GM18511 (cell line): ENCODE data around the gene CNTN5.
"Not testable (repeated sequence)": the region's sequence is repeated elsewhere in the genome, so short reads cannot be mapped to it uniquely, and the experiment has no call there.

ENCODE experiments used
- ATAC-seq: cut with Tn5 transposase; IDR thresholded peaks from one replicate; pipeline ENCODE4 v1.9.1; 2021; ENCODE audit warnings: mild to moderate bottlenecking, moderate library complexity; ENCODE audit not compliant: unreplicated experiment

CNTN5 gene

DNA sequence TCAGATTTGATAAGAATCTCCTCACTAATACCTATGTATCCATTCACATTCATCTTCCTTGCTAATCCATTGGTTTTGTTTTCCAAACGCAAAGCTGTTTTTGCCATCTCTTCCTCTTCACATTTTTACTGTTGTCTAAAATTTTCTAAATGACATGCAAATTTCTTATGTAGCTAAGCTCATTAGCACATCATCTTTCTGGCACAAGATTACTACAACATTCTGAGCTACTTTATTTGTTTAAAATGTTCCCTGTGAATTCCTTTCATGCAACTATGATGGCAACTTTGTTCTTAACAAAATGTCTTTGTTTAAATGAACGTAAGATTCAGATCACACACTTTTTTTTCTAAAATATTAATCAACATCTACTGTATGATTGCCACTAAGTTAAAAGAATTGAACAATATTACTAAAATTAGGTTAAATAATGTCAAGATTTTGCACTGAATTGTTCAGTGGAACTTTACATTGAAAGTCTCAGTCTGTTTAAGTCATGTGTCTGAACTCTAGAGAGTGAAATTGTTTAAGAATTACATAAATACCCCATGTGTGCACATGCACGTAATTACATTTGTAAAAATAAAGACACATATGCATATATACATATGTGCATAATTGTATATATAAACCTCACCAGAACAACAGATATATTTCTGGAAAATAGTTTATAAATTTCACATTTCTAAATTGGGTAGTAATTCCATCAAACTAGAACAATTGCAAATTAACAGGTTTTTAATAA, 688.4 kb downstream of the CNTN5 start:
- no peak for ATAC-seq

DNA sequence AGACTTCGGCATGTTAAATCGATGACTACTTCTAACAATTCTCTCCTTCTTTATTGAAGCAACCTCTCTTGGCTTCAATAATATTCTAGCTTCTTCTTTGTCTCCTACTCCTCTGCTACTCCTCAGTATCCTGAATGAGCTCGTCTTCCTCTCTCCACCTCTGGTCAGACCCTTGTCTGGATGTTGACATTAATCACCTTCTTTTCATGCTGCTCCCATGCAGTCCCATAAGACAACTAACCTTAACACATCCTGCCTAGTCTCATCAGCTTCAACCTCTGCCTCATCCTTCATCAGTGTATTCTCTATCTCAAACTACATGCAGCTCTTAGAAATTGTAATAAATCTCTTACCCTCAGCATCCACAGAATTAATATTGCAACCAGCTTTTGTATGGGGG, 695.6 kb downstream of the CNTN5 start:
- no peak for ATAC-seq

DNA sequence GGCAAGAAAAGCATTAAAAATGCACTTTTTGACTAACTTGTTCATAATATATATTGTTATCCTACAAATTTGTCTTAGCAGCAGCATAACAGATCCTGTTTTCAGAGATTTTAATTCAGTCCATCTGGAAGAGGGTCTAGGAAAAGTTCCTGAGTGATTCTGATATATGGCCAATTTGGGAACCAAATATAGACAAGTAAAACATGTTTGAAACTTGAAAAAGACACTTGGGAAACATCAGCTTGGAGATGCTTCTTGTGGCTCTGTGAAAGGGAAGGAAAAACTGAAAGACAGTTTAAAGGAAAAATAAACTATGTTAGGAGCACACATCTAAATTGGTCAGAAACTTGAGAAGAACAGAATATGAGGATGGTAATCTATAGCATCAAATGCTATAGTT, 697.5 kb downstream of the CNTN5 start:
- no peak for ATAC-seq

DNA sequence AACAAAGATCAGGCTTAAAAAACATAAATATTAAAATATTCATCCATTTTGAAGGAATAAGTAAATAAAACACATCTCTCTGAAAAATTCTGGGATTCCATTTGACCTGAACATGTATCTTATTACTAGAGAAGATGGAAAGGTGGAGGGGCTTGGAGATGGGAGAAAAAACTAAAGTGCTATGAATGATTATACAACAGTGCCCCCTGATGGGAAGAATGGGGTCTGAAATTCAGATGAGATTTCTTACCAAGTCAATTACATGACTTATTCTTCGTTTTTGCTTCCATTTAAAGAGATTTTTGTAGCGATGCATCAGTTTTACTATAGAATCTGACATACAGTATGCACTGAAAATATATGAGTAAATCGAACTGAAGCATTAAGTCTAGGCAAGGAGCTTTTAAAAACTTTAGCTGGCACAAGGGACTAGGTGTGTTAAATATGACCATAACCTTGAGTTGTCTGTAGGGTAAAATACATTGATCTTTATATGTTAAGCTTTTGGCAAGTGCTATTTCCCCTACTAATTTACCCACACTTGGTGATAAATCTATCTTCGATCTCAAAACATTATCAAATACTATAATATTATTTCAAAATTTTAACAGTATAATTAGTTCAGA, 718.8 kb downstream of the CNTN5 start:
- no peak for ATAC-seq

DNA sequence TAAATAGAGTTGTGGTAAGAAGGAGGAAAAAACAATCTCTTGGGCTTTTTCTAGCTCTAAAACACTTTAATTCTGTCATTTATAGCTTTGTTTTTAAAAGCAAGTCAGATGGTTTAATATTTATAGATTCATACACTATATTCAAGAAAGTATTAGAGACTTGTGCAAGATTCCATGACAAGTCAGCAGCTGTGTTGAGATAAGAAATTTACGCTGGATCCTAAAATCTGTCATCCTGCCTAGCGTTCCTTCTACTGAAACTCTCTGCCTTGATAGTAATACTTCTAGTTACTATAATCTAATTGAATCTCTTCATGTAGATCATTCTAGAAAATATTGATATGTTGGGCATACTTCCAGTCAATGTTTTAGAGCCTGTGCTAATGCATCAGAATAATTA, 721.8 kb downstream of the CNTN5 start:
- ATAC-seq: no peak

DNA sequence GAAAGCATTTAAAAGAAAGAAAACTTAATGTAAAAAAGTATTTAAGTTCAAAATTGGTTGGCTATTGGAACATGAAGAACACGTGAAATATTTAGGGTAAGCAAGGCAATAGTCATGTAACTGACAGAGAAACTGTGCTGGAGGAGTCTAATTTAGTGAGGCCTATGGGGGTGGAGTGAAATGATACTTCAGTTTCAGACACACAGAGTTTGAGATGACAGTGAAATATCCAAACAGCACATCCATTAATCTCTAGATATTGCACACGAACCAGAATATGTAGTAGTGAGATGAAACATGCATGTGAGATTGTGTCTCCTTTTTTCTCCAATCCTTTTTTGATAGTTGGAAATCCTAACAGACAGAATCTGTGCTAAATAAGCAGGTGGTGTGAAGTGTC, 739.0 kb downstream of the CNTN5 start:
- ATAC-seq: no peak

DNA sequence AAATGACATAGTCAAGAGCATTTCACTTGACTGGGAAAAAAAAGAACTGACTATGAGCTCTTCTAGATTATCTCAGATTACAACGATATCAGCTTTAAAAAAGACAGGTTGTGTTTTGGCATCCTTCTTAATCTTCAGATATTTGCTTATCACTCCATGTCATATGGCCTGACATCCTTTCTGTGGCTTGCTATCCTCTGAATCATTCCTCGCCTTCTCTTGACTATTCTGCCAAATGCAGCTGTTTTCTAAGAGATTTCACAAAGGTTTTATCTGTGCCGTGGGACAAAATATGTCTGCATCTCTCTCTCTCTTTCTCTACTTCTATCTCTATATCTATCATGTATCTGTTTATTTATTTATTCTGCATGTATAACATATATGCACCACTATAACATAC, 746.1 kb downstream of the CNTN5 start:
- no peak for ATAC-seq

DNA sequence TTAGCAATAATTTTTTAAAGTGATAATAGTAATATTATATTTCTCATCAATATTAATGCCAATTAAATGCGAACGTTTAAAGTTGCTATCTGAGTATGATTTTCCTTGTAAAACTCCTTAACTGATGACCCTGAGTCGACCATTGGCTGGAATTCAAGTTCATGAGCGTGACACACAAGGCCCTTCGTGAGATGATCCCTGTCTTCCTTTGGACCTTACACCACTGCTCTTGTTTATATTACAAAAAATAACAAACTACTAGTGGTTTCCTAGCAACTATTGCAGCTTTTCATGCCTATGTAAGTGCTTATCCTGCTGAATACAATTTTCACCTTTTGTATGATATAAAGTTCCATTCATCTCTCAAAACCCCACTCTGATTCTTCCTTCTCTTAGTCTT, 752.9 kb downstream of the CNTN5 start:
- ATAC-seq: no peak

DNA sequence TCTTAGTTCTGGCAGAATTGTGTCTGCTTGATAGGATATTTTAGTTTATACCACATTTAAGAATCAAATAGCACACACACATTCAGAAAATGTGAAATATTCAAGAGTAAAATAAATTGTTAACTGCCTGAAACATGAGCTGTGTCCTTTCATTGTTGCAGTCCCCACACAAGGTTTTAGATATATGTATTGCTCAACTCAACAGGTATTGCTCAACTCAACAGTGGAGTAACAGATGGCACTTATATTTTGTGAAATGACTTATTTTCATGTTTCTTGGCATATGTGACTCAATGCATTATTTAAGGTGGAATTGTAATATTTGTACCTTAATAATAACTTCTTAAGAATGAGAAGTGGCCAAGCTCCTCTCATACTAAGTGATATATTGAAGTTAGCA, 760.3 kb downstream of the CNTN5 start:
- ATAC-seq: no peak

DNA sequence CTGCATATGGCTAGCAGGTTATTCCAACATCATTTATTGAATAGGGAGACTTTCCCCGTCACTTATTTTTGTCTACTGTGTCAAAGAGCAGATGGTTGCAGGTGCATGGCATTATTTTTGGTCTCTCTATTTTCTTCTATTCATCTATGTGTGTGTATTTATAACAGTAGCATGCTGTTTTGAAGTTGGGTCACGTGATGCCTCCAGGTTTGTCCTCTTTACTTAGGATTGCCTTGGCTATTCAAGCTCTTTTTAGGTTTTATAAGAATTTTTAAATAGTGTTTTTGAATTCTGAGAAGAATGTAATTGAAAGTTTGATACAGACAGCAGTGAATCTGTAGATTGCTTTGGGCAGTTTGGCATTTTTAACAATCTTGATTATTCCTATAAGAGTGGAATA, 770.6 kb downstream of the CNTN5 start:
- no peak for ATAC-seq

DNA sequence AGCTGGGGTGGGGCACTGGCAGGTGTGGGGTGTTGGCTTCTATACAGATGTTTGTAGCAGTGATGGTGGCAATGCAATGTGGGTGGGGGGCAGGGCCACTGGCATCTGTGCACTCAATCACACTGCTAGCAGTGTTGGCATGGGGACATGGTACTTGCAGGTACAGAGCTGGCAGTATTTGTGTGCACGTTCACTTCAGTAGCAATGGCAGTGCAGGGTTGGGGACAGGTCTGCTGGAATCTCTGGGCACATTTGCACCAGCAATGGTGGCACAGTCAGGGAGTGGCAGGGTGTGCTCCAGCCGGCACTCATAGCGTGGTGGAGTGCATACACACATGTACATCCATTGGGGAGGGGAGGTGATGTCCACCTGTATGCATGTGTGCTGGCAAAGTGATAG, 775.2 kb downstream of the CNTN5 start:
- no peak for ATAC-seq

DNA sequence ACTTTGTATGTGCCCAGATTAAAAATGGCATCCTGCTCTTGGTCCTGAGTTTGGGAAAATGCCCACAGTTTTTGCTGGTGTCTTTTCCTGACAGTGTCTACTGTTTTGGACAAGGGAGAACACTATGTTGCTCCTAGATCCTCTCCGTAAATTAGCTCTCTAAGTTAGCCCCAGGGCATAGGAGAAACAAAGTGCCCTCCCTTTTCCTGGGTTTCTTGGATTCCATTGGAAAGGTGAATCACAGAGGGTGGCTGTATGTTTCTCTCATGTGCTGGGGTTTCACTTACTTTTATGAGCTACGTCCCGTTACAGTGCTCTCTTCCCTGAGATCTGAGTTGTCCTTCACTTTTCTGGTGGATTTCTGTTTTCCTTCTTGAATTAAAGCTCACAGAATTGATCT, 782.8 kb downstream of the CNTN5 start:
- ATAC-seq: no peak

DNA sequence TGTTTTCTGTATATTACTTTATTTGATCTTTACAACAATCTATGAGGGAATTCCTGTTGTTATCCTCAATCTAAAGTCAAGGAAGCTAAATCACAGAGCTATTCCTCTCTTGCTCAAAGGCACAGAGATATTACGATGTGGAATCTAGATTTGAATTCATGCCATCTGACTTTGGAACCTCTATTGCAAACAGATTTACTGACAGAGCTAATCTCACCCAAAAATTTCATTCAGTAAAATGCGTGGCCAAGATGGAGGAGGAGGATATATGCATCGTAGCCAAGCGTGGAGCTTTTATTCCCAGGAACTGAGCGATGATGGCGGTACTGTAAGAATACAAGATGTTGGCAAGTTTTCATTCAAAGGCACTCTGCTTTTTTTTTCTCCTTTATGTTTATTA, 791.8 kb downstream of the CNTN5 start:
- ATAC-seq: no peak

DNA sequence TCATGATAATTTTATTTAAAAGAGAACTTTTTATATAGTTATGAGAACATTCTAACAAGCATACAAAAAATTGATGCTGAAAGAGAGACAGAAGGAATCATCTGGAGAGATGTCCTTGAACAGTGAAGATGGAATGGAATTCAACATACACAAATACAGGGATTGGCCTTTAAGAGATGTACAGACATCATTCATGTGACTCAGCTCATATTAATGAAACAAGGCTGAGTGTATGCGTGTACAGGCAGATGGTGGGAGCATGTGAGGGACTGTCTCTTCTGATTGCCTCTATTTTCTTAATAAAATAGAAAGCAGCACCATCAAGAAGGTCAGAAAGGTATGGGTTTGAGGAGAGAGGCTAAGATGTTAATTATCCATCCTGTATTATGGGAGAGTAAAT, 793.3 kb downstream of the CNTN5 start:
- no peak for ATAC-seq

DNA sequence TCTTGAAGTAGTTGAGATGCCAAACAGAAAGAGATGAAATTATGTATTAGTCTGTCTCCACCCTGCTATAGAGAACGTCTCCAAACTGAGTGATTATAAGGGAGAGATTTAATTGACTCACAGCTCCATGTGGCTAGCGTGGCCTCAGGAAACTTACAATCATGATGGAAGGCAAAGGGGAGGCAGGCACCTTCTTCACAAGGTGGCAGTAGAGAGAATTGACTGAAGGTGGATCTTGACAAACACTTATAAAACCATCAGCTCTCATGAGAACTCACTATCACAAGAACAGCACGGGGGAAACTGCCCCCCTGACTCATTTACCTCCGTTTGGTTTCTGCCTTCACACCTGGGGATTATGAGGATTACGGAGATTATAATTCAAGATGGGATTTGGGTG, 794.0 kb downstream of the CNTN5 start:
- no peak for ATAC-seq

DNA sequence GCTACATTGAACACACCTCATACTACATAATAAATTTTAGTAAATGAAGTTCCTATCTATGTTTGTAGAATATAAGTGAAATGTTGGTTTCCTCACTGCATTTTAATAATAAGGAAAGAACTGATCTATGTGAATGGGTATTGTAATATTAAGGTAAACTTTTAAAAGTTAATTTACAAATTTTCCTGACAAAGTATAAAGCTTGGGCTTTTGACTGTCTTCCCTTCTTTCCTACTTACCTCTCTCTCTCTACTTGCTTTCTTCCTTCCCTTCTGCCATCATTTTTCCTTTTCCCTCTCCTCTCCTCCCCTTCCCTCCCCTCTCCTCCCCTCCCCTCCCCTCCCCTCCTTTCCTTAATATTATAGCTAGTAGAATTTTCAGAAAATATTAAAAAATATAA, 798.2 kb downstream of the CNTN5 start:
- ATAC-seq: no peak

DNA sequence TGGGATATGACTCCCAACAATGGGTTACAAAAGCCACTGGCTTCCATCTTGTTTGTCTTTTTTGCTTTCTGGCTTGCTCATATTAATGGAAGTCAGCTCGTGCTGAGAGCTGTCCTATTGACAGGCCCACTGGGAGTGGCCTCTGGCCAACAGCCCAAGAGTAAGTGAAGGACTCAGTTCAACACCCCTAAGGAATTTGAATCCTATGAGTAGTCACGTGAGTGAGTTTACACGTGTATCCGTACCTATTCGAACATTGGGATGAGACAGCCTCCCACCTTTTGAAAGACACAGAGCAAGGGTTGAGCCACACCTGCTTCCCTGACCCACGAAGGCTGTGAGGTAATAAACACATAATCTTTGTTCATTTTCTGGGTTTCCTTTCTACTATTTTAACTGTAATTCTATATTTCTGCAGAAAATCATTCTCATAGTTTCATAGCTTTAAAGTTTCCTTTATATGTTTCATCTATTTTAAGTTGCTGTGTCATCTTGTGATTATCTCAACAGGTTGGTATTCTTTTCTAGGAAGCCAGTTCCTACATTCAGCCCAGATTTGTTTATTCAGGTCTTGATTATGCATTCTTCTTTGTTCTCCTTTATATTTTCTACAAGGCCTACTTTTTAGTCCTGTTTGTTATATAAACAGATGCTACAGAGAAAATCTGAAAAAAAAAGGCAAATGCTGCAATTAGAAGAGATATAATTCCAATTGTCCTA, 802.3 kb downstream of the CNTN5 start:
- ATAC-seq: no peak

DNA sequence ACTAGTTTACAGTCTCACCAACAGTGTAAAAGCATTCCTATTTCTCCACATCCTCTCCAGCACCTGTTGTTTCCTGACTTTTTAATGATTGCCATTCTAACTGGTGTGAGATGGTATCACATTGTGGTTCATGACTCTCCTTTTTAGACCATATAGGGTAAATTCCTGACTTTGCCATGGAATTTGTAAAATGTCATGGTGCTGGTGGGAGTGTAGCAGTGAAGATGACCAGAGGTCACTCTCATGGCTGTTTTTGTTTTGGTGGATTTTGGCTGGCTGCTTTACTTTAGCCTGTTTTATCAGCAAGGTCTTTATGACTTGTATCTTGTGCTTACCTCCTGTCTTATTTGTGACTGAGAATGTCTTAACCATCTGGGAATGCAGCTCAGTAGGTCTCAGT, 816.0 kb downstream of the CNTN5 start:
- not testable (repeated sequence) for ATAC-seq

DNA sequence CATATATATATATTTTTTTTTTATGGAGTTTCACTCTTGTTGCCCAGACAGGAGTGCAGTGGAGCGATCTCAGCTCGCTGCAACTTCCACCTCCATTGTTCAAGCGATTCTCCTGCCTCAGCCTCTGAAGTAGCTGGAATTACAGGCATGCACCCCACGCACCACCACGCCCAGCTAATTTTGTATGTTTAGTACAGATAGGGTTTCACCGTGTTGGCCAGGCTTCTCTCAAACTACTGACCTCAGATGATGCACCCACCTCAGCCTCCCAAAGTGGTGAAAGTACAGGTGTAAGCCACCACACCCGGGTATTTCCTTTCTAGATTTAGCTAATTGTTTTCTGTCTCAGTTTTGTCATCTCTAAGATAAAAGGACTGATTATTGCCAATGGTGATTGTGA, 821.1 kb downstream of the CNTN5 start:
- ATAC-seq: no peak

DNA sequence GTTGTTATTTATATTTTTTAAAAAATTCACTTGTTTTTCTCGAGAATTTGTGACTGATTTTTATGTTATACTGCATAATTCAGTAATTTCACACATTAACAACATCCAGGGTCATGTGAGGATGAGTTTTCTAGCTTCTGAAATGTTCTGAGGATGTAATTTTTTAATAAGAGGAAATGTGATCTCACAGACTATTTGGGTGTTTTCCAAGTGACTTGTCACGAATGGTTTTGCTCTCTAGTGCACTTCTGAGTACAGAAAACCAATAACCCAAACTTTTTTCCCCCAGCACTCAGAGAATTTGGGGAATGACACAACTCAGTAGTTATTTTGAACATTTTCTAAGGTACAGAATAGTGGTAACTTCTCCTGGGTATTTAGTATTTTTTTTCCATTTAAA, 845.2 kb downstream of the CNTN5 start:
- no peak for ATAC-seq

DNA sequence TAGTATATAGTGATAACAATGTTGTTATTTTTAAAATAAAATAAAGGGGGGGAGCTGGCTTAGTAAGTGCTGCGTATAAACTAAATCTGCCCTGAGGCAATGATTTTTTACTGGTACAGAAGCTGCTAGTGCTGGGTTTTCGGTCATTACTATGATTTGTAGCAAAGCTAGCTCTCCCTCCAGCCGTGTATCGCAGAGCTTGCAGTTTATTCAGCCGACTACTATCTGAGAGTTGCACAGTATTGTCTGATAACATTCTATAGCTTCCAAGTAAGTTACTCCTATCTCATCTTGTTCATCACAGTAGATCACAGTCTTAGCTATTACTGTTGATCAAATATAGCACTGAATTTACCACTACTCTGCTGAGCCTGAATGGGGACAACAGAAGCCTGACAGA, 860.9 kb downstream of the CNTN5 start:
- no peak for ATAC-seq

DNA sequence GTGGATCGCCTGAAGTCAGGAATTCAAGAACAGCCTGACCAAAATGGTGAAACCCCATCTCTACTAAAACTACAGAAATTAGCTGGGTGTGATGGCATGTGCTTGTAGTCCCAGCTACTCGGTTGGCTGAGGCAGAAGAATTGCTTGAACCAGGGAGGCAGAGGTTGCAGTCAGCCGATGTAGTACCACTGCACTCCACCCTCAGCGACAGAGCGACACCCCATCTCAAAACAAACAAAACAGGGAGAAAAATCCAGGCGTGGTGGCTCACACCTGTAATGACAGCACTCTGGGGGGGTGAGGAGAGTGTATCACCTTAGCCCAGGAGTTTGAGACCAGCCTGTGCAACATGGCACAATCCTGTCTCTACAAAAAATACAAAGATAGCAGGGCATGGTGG, 864.0 kb downstream of the CNTN5 start:
- no peak for ATAC-seq
